Measurements from ENCODE around the gene ATP5MG. TPM values are rescaled to one million over a fixed set of nuclear protein-coding genes. Genes with fewer than 3 reads are reported as not detected.

The ATP5MG gene
- total RNA-seq, 1 donor from 2014 or later, result 61.1 TPM

GRCh38 chr11:118366287-118366686 is 35.1 kb upstream of the ATP5MG start:
- no peak for TF ChIP-seq CTCF (IDR thresholded peaks at IDR 0.05; ENCODE audit: insufficient read depth, low read length, severe bottlenecking)
- DNase-seq (ENCODE audit: low read depth) (peak; percentile 59), FAIRE-seq (no peak)
- Histone ChIP-seq H3K27me3 (ENCODE audit: control insufficient read depth, insufficient read depth, low read length) (no peaks in the 10 kb centered on the region), H3K36me3 (ENCODE audit: control insufficient read depth, insufficient read depth, low read length) (peaks cover 14% of the 10 kb centered on the region), H3K4me3 (ENCODE audit: low read depth, low read length) (no peak overlapping the region)

GRCh38 chr11:118370774-118371173 is 30.6 kb upstream of the ATP5MG start:
- no peaks in the 10 kb centered on the region for H3K27me3 ChIP-seq (ENCODE audit: control insufficient read depth, insufficient read depth, low read length)
- H3K36me3 ChIP-seq (ENCODE audit: control insufficient read depth, insufficient read depth, low read length), result peaks cover 19% of the 10 kb centered on the region
- no peak overlapping the region for H3K4me3 ChIP-seq (ENCODE audit: low read depth, low read length)
- DNase-seq (ENCODE audit: low read depth) (no peak), FAIRE-seq (no peak)
- no peak for TF ChIP-seq CTCF (IDR thresholded peaks at IDR 0.05; ENCODE audit: insufficient read depth, low read length, severe bottlenecking)

GRCh38 chr11:118373263-118373662 is 28.1 kb upstream of the ATP5MG start:
- Histone ChIP-seq H3K4me3 (ENCODE audit: low read depth, low read length) (no peak overlapping the region), H3K36me3 (ENCODE audit: control insufficient read depth, insufficient read depth, low read length) (peaks cover 24% of the 10 kb centered on the region), H3K27me3 (ENCODE audit: control insufficient read depth, insufficient read depth, low read length) (no peaks in the 10 kb centered on the region)
- TF ChIP-seq CTCF (IDR thresholded peaks at IDR 0.05; ENCODE audit: insufficient read depth, low read length, severe bottlenecking), result no peak
- DNase-seq (ENCODE audit: low read depth) (no peak), FAIRE-seq (no peak)

GRCh38 chr11:118373871-118374270 is 27.5 kb upstream of the ATP5MG start:
- H3K36me3 ChIP-seq (ENCODE audit: control insufficient read depth, insufficient read depth, low read length), result peaks cover 21% of the 10 kb centered on the region
- DNase-seq (ENCODE audit: low read depth) (no peak), FAIRE-seq (no peak)
- no peak for TF ChIP-seq CTCF (IDR thresholded peaks at IDR 0.05; ENCODE audit: insufficient read depth, low read length, severe bottlenecking)
- no peak overlapping the region for H3K4me3 ChIP-seq (ENCODE audit: low read depth, low read length)
- H3K27me3 ChIP-seq (ENCODE audit: control insufficient read depth, insufficient read depth, low read length), result no peaks in the 10 kb centered on the region

GRCh38 chr11:118374729-118375128 is 26.7 kb upstream of the ATP5MG start:
- DNase-seq (ENCODE audit: low read depth), result no peak
- FAIRE-seq, result no peak
- no peak for TF ChIP-seq CTCF (IDR thresholded peaks at IDR 0.05; ENCODE audit: insufficient read depth, low read length, severe bottlenecking)
- Histone ChIP-seq H3K27me3 (ENCODE audit: control insufficient read depth, insufficient read depth, low read length) (no peaks in the 10 kb centered on the region), H3K4me3 (ENCODE audit: low read depth, low read length) (no peak overlapping the region), H3K36me3 (ENCODE audit: control insufficient read depth, insufficient read depth, low read length) (peaks cover 16% of the 10 kb centered on the region)

- DNase-seq (ENCODE audit: low read depth), result no peak
- no peak for TF ChIP-seq CTCF (IDR thresholded peaks at IDR 0.05; ENCODE audit: insufficient read depth, low read length, severe bottlenecking)
- no peak overlapping the region for H3K4me3 ChIP-seq (ENCODE audit: low read depth, low read length)
- peaks cover 16% of the 10 kb centered on the region for H3K36me3 ChIP-seq (ENCODE audit: control insufficient read depth, insufficient read depth, low read length)
- H3K27me3 ChIP-seq (ENCODE audit: control insufficient read depth, insufficient read depth, low read length), result no peaks in the 10 kb centered on the region
- FAIRE-seq, result no peak
These were observed 25.4 kb upstream of the ATP5MG start for GRCh38 chr11:118375978-118376377.

Data from bronchial epithelial cell (primary cell).